HG02798 (cell line): Measurements from ENCODE around the gene BBOX1.
"Not testable (repeated sequence)": the region's sequence is repeated elsewhere in the genome, so short reads cannot be mapped to it uniquely, and the experiment has no call there.

Experiments
- ATAC-seq: cut with Tn5 transposase; IDR thresholded peaks from one replicate; pipeline ENCODE4 v1.9.1; 2021; ENCODE audit warnings: mild to moderate bottlenecking; ENCODE audit not compliant: unreplicated experiment, poor library complexity

Gene BBOX1

GRCh38 chr11:27174021-27174420 lies 133.4 kb downstream of the BBOX1 start:
- ATAC-seq = no peak

DNA sequence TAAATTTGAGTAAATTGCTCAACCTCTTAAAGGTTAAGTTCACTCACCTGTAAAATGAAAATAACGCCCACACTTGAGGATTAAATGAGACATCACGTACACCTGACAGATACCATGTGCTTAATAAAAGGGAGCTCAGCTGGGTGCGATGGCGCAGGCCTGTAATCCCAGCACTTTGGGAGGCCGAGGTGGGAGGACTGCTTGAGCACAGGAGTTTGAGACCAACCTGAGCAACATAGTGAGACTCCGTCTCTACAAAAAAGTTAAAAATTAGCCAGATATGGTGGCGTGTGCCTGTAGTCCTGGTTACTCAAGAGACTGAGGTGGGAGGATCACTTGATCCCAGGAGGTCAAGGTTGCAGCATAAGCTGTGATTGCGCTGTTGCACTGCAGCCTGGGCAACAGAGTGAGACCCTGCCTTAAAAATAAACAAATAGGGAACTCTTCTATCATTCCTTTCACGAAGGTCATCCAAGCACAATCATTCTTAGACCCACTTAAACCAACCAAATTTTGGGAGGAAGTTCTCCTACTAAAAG lies 134.1 kb downstream of the BBOX1 start:
- ATAC-seq = no peak

DNA sequence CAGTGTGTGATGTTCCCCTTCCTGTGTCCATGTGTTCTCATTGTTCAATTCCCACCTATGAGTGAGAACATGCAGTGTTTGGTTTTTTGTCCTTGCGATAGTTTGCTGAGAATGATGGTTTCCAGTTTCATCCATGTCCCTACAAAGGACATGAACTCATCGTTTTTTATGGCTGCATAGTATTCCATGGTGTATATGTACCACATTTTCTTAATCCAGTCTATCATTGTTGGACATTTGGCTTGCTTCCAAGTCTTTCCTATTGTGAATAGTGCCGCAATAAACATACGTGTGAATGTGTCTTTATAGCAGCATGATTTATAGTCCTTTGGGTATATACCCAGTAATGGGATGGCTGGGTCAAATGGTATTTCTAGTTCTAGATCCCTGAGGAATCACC lies 134.9 kb downstream of the BBOX1 start:
- not testable (repeated sequence) for ATAC-seq
